Epithelial cell of esophagus (primary cell): ENCODE data around the gene PRR5L.

ENCODE experiments used
- DNase-seq: peaks from one replicate; pipeline ENCODE4 v3.0.0; 2010; ENCODE audit warnings: low read depth
- H3K4me3 ChIP-seq: 2 replicates; pipeline ENCODE4 v1.5.1; 2011; ENCODE audit warnings: mild to moderate bottlenecking, low read length, control low read depth
- CTCF ChIP-seq: IDR thresholded peaks from 2 replicates; pipeline ENCODE4 v1.5.1; 2011; ENCODE audit warnings: low read depth, mild to moderate bottlenecking, low read length, control low read depth, inconsistent platforms; ENCODE audit not compliant: insufficient read depth; ENCODE audit errors: missing control alignments

PRR5L gene

GRCh38 chr11:36356201-36356600 is 60.1 kb downstream of the PRR5L start:
- H3K4me3 ChIP-seq = no peak overlapping the region
- DNase-seq = no peak
- no peak for TF ChIP-seq CTCF

- no peak for TF ChIP-seq CTCF
- no peak for DNase-seq
- no peak overlapping the region for H3K4me3 ChIP-seq
Measured at GRCh38 chr11:36357831-36358230, 61.7 kb downstream of the PRR5L start.

GRCh38 chr11:36358436-36358835 is 62.3 kb downstream of the PRR5L start:
- TF ChIP-seq CTCF = no peak
- H3K4me3 ChIP-seq = no peak overlapping the region
- no peak for DNase-seq

- no peak overlapping the region for H3K4me3 ChIP-seq
- no peak for TF ChIP-seq CTCF
- DNase-seq = no peak
Measured at GRCh38 chr11:36360318-36360717, 64.2 kb downstream of the PRR5L start.

GRCh38 chr11:36360826-36361415 is 64.8 kb downstream of the PRR5L start:
- H3K4me3 ChIP-seq = no peak overlapping the region
- TF ChIP-seq CTCF = no peak

GRCh38 chr11:36361472-36361871 is 65.4 kb downstream of the PRR5L start:
- peak; percentile 42 for DNase-seq
- H3K4me3 ChIP-seq = no peak overlapping the region

More at GRCh38 chr11:36360826-36361415, 64.8 kb downstream of the PRR5L start:
- no peak for DNase-seq

More at GRCh38 chr11:36361472-36361871, 65.4 kb downstream of the PRR5L start:
- no peak for TF ChIP-seq CTCF
